Measurements from ENCODE around the gene AUH. TPM values are rescaled to one million over a fixed set of nuclear protein-coding genes. Genes with fewer than 3 reads are reported as not detected.

Gene AUH
- total and polyA plus RNA-seq, 9 of the 15 experiments (the other 6 are each of a cell fraction or from before 2014, with no cell fraction given) = 3.4 to 29.0 (median 10.1) TPM

DNA sequence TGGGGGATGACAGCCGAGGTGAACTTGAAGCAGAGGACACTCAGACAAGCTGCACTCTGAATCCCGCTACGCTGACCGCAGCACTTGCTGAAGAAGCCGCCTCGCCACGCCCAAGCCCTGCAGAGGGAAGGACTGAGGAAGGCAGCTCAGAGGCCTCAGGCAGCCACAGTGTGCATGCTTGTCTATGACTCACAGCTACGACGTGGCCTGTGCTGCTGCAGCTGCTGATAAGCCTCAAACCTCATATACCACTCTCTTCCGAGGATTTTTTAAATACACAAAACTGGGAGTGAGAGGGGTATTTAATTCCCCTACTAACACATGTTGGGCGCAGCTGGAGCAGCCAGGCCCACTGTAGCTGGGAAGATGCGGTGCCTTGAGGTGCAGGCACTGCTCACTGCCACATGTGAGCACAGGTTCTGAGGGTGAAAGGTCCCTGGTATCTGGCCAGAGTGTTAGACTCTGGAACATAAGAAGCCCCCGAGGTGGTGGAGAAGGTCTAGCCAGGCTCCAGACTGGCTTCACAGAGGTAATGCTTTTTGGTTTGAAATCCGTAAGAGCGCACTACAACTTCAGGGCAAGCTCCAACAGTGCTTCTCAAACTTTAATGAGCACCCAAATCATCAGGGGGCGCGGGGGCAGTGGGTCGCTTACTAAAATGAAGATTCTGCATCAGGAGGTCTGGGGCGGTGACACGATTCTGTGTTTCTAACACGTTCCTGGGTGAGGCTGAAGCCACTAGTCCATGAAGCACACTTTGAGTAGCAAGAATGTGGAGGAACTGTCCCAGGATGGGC is 196.8 kb downstream of the AUH start:
- Histone ChIP-seq H3K9me1 (ENCODE audit: control insufficient read depth, insufficient read depth, low read length) (no peaks in the 10 kb centered on the region), H3K27ac (ENCODE audit: extremely low read depth, low read depth, low read length) (peak overlapping the region; percentile 66; the same call in 2 of the 3 replicates), H3K4me1 (replicated peaks in 1 of 2; ENCODE audit: control insufficient read depth in 2 of 2, insufficient read depth in 2 of 2, low read length in 2 of 2) (peaks cover 33 to 38% of the 10 kb centered on the region in 2 experiments), H3K27me3 (ENCODE audit: control insufficient read depth in 2 of 2, insufficient read depth in 2 of 2, low read length in 2 of 2) (no peaks in the 10 kb centered on the region), H3K9ac (ENCODE audit: insufficient read depth in 1 of 2, low read depth in 2 of 2, low read length in 2 of 2) (peak overlapping the region; percentile 40 to 65; a peak in 2 of 4 replicates), H3K4me3 (no peak overlapping the region; the same call in 1 of the 2 replicates), H3K4me2 (ENCODE audit: insufficient read depth, low read length) (peak overlapping the region; percentile 66), H3K9me3 (replicated peaks; ENCODE audit: control insufficient read depth, insufficient read depth, low read depth, low read length) (peaks cover 2% of the 10 kb centered on the region), H2AFZ (ENCODE audit: low read depth, low read length) (peak overlapping the region; percentile 55), H3K36me3 (ENCODE audit: control insufficient read depth, insufficient read depth, low read length) (no peaks in the 10 kb centered on the region), H4K20me1 (replicated peaks; ENCODE audit: control insufficient read depth, insufficient read depth, low read length) (no peaks in the 10 kb centered on the region), H3K79me2 (ENCODE audit: control insufficient read depth, insufficient read depth, low read length) (no peaks in the 10 kb centered on the region)
- WGBS (ENCODE audit: insufficient coverage, low coverage, missing lambda C conversion rate) = 21% methylated on average over 19 of the region's 21 CpGs
- peak; percentile 73 to 95 (median 81) for DNase-seq (ENCODE audit: extremely low read depth in 1 of 4, low spot score in 3 of 4)
- FAIRE-seq = peak; percentile 99
- CTCF ChIA-PET (ENCODE audit: low intra/inter-chr PET ratio) = no interaction called here
- peak; percentile 99 for ATAC-seq
- in situ Hi-C loops (cut with MboI) = no loop called here
- intact Hi-C loops (cut with micrococcal nuclease) = loop anchor here (10.0 kb wide), 1 partner anchor 260 kb away; the partner anchor contains the start of gene NFIL3
- no TSS peak for BruUV-seq (replicated peaks)
- POLR2A ChIA-PET = interaction anchor here (0.7 to 1.1 kb wide), 3 partner anchors 10 to 291 kb away, joined by 3 to 6 read pairs (median 4); no protein-coding TSS in a partner anchor
- TF ChIP-seq EP400 (IDR thresholded peaks at IDR 0.05) (peak; percentile 75), ATF7 (IDR thresholded peaks at IDR 0.05) (peak; percentile 84), CBFA2T3 (IDR thresholded peaks at IDR 0.05) (peak; percentile 93), KLF6 (CRISPR knock-in tag; IDR thresholded peaks at IDR 0.05; ENCODE audit: borderline replicate concordance) (0 out of 2 replicates have a peak, but pooled peaks have one; percentile 39), PRDM10 (IDR thresholded peaks at IDR 0.05; ENCODE audit: partially characterized antibody) (peak; percentile 19), MAFK (IDR thresholded peaks at IDR 0.05; ENCODE audit: low read length) (peak; percentile 54; the same call in 1 of the 2 replicates), KDM5B (IDR thresholded peaks at IDR 0.05; ENCODE audit: insufficient replicate concordance, low read depth, low read length) (peak; percentile 43), TCF3 (CRISPR knock-in tag; IDR thresholded peaks at IDR 0.05) (peak; percentile 94), ATF1 (CRISPR knock-in tag; IDR thresholded peaks at IDR 0.05) (no peak), ATF1 (tag; IDR thresholded peaks at IDR 0.05) (peak; percentile 88), ZMIZ1 (IDR thresholded peaks at IDR 0.05; ENCODE audit: low read depth in 2 of 2, low read length in 2 of 2) (peak in 1 of 2 experiments; percentile 86; a peak in 2 of 4 replicates), U2AF2 (optimal IDR thresholded peaks at IDR 0.05; ENCODE audit: low read depth, low read length) (no peak)
- TF ChIP-seq, protein P1, sequence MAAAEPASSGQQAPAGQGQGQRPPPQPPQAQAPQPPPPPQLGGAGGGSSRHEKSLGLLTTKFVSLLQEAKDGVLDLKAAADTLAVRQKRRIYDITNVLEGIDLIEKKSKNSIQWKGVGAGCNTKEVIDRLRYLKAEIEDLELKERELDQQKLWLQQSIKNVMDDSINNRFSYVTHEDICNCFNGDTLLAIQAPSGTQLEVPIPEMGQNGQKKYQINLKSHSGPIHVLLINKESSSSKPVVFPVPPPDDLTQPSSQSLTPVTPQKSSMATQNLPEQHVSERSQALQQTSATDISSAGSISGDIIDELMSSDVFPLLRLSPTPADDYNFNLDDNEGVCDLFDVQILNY (CRISPR knock-in tag; IDR thresholded peaks at IDR 0.05) = 0 out of 2 replicates have a peak, but pooled peaks have one; percentile 15

Data from K562 (cell line).